Vagina (tissue), 2 donors: ENCODE results near the gene SLAMF7. TPM values are rescaled to one million over a fixed set of nuclear protein-coding genes. Genes with fewer than 3 reads are reported as not detected.

Experiments
- DNase-seq, 2 donors: peaks; one replicate each; pipeline ENCODE4 v3.0.0-alpha.2; 2017; ENCODE audit errors: extremely low spot score in 2 of 2
- H3K27ac ChIP-seq: fragments of 200-600 bp; sonication (generic); one replicate; pipeline ENCODE4 v1.5.1; 2019
- H3K27me3 ChIP-seq: fragments of 200-600 bp; sonication (generic); one replicate; pipeline ENCODE4 v1.5.1; 2019
- H3K36me3 ChIP-seq, 2 donors: fragments of 200-600 bp; sonication (generic); one replicate each; pipeline ENCODE4 v1.5.1; 2017 to 2019
- H3K4me1 ChIP-seq: fragments of 200-600 bp; sonication (generic); one replicate; pipeline ENCODE4 v1.5.1; 2019
- H3K4me3 ChIP-seq, 2 donors: fragments of 200-600 bp; sonication (generic); 1 replicate in 1 of 2; 2 replicates in 1 of 2; pipeline ENCODE4 v1.5.1; 2016 to 2019
- H3K9me3 ChIP-seq: fragments of 200-600 bp; sonication (generic); one replicate; pipeline ENCODE4 v1.5.1; 2019
- POLR2A ChIP-seq, 2 donors: fragments of 450-650 bp; IDR thresholded peaks; one replicate each; pipeline ENCODE4 v1.6.1; 2017; ENCODE audit warnings: antibody characterized with exemption in 2 of 2, mild to moderate bottlenecking in 2 of 2, moderate library complexity in 2 of 2
- POLR2AphosphoS5 ChIP-seq, 2 donors: sonication (generic); formaldehyde crosslinking; IDR thresholded peaks; one replicate each; pipeline ENCODE4 v1.9.0; 2017; ENCODE audit warnings: antibody characterized with exemption in 2 of 2, mild to moderate bottlenecking in 2 of 2, low read depth in 1 of 2; ENCODE audit not compliant: insufficient read depth in 1 of 2
- intact Hi-C: fragments of 100-400 bp; cut with DNase I; formaldehyde crosslinking; loops from one replicate; pipeline ENCODE4 v1.15.1; 2023
- total RNA-seq: library from RNA; depleted of rRNA; stranded (reverse); fragments of >200 nt; gene quantifications from one replicate; pipeline ENCODE4 v1.2.3, GENCODE V29; 2016
- TF ChIP-seq, protein P1 (sequence below), 3 experiments: fragments of 450-650 bp in 2 of 3; fragments of 200-600 bp in 1 of 3; sonication (generic) in 1 of 3; IDR thresholded peaks; one replicate each; pipeline ENCODE4 v1.5.1; 2017 to 2019; ENCODE audit warnings: antibody characterized with exemption in 3 of 3, mild to moderate bottlenecking in 2 of 3, moderate library complexity in 2 of 3

The SLAMF7 gene
- total RNA-seq, 1 donor from 2014 or later = 2.2 TPM

DNA sequence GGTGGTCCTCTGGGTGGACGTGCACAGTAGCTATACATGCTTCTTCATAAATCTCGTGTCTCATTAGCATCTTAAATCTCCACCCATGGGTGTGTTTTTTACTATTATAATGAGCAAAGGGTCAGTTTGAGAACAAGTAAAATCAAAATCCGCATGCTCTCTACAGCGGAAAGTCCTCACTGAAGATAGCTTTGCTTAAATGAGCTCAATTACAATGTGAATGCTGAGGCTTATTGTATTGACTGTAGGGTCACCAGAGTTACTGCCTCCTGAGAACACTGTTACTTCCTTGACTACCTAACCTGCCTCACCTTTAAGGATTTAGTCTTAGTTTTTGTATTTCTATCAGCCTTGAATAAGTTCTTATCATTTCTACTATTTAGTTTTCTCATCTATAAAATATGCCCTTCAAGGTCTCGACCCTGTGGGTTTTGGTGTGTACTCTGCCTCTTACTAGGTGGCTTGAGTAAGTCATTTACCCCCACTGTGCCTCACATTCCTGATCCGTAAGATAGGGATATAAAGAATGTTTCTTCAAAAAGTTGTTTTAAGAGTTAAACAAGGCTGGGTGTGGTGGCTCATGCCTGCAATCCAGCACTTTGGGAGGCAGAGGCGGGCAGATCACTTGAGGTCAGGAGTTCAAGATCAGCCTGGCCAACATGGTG lies 7.9 kb downstream of the SLAMF7 start:
- intact Hi-C loops = no loop called here

DNA sequence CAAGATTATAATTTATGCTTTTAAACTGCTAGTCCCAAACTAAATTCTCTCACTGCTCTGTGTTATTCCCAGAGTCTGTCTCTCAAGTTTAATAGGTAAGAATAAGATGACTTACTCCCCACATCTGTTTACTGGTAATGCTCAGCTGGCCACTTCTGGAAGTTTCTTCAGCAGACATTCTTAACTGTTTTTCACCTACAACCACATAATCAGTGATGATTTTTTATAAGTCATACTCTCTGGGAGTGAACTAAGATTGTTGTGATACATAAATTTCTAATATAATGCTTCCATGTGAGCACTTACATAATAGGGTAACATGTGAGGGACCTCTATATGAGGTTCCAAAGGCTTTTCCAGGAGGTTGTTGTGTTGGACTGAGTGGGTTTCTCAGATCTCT lies 8.7 kb downstream of the SLAMF7 start:
- Histone ChIP-seq H3K4me1 (no peaks in the 10 kb centered on the region), H3K4me3 (no peak overlapping the region), H3K9me3 (no peaks in the 10 kb centered on the region), H3K27me3 (no peaks in the 10 kb centered on the region), H3K36me3 (no peaks in the 10 kb centered on the region), H3K27ac (no peak overlapping the region)
- DNase-seq = no peak
- intact Hi-C loops = no loop called here
- TF ChIP-seq, protein P1, sequence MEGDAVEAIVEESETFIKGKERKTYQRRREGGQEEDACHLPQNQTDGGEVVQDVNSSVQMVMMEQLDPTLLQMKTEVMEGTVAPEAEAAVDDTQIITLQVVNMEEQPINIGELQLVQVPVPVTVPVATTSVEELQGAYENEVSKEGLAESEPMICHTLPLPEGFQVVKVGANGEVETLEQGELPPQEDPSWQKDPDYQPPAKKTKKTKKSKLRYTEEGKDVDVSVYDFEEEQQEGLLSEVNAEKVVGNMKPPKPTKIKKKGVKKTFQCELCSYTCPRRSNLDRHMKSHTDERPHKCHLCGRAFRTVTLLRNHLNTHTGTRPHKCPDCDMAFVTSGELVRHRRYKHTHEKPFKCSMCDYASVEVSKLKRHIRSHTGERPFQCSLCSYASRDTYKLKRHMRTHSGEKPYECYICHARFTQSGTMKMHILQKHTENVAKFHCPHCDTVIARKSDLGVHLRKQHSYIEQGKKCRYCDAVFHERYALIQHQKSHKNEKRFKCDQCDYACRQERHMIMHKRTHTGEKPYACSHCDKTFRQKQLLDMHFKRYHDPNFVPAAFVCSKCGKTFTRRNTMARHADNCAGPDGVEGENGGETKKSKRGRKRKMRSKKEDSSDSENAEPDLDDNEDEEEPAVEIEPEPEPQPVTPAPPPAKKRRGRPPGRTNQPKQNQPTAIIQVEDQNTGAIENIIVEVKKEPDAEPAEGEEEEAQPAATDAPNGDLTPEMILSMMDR (IDR thresholded peaks at IDR 0.05) = no peak
- TF ChIP-seq POLR2AphosphoS5 (IDR thresholded peaks at IDR 0.05; ENCODE audit: insufficient read depth in 1 of 2, low read depth in 1 of 2) (no peak), POLR2A (IDR thresholded peaks at IDR 0.05) (no peak)

More for the DNA sequence above, 7.9 kb downstream of the SLAMF7 start:
- Histone ChIP-seq H3K27ac (no peak overlapping the region), H3K4me1 (no peaks in the 10 kb centered on the region), H3K27me3 (no peaks in the 10 kb centered on the region), H3K9me3 (no peaks in the 10 kb centered on the region), H3K4me3 (no peak overlapping the region), H3K36me3 (no peaks in the 10 kb centered on the region)
- DNase-seq = no peak
- TF ChIP-seq POLR2AphosphoS5 (IDR thresholded peaks at IDR 0.05; ENCODE audit: insufficient read depth in 1 of 2, low read depth in 1 of 2) (no peak), POLR2A (IDR thresholded peaks at IDR 0.05) (no peak)
- TF ChIP-seq, protein P1 (IDR thresholded peaks at IDR 0.05) = no peak

DNA sequence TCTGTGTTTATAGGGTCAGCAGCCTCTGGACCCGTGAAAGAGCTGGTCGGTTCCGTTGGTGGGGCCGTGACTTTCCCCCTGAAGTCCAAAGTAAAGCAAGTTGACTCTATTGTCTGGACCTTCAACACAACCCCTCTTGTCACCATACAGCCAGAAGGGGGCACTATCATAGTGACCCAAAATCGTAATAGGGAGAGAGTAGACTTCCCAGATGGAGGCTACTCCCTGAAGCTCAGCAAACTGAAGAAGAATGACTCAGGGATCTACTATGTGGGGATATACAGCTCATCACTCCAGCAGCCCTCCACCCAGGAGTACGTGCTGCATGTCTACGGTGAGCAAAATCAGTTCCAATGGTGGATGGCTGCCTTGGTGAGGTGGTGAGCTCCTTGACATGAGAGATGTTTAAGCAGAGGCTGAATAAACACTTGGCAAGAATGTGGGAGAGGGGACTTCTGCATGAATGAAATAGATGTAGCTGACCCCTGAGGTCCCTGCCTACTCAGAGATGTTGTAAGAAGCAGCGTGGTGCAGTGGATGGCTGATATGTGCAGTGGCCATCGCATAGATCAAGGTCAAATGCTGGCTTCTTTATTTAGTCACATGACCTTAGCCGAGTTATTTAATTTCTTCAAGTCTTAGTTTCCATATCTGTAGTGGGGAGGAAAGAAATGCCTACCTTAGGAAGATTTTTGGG lies 9.3 kb downstream of the SLAMF7 start:
- TF ChIP-seq, protein P1 (IDR thresholded peaks at IDR 0.05) = no peak
- TF ChIP-seq POLR2AphosphoS5 (IDR thresholded peaks at IDR 0.05; ENCODE audit: insufficient read depth in 1 of 2, low read depth in 1 of 2) (no peak), POLR2A (IDR thresholded peaks at IDR 0.05) (no peak)
- no peaks in the 10 kb centered on the region for H3K36me3 ChIP-seq
- intact Hi-C loops = no loop called here
- H3K4me3 ChIP-seq = no peak overlapping the region
- no peaks in the 10 kb centered on the region for H3K4me1 ChIP-seq
- H3K9me3 ChIP-seq = no peaks in the 10 kb centered on the region
- no peaks in the 10 kb centered on the region for H3K27me3 ChIP-seq
- H3K27ac ChIP-seq = no peak overlapping the region
- no peak for DNase-seq

DNA sequence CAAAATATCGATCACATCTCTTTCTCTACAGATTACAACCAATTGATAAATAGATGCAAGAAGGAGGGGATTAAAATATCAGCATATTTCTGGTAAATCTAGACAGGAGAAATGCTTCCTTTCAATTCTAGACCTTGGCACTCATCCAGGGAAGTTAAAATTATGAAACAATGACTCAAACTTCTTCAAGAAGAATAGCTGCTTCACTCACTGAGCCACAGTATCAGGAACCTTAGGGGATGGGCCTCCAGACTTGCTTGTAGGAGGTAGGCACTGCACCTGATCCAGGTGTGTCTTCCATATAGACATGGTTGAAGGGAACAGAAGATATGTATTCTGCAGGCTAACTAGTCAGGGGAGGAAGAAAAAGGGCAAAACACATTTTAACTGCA lies 9.8 kb downstream of the SLAMF7 start:
- Histone ChIP-seq H3K27me3 (no peaks in the 10 kb centered on the region), H3K9me3 (no peaks in the 10 kb centered on the region), H3K27ac (no peak overlapping the region), H3K4me1 (no peaks in the 10 kb centered on the region), H3K36me3 (no peaks in the 10 kb centered on the region), H3K4me3 (no peak overlapping the region)
- TF ChIP-seq POLR2AphosphoS5 (IDR thresholded peaks at IDR 0.05; ENCODE audit: insufficient read depth in 1 of 2, low read depth in 1 of 2) = no peak
- no peak for TF ChIP-seq POLR2A (IDR thresholded peaks at IDR 0.05)
- TF ChIP-seq, protein P1 (IDR thresholded peaks at IDR 0.05) = no peak
- intact Hi-C loops = no loop called here
- no peak for DNase-seq

DNA sequence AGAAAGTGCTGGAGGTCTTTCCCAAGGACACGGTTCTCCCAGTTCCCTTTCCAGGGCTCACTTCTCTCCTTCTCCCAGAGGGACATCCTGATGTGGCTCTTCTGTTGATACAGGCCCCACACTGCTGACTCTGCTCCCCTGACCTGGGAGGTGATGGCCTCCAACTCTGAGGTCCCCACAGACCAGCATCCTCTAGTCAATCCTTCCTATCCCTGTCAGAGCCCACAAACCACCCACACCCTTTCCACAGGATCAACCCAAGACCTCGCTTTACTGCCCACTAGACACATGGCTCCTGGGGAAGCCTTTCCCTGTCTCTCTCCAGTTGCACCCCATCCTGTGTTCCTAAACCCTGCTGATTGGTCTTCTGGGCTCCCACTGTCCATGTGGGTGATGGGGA lies 11.6 kb downstream of the SLAMF7 start:
- Histone ChIP-seq H3K4me3 (no peak overlapping the region), H3K27ac (no peak overlapping the region), H3K27me3 (no peaks in the 10 kb centered on the region), H3K36me3 (no peaks in the 10 kb centered on the region), H3K9me3 (no peaks in the 10 kb centered on the region), H3K4me1 (no peaks in the 10 kb centered on the region)
- TF ChIP-seq POLR2A (IDR thresholded peaks at IDR 0.05) = no peak
- no peak for TF ChIP-seq POLR2AphosphoS5 (IDR thresholded peaks at IDR 0.05; ENCODE audit: insufficient read depth in 1 of 2, low read depth in 1 of 2)
- TF ChIP-seq, protein P1 (IDR thresholded peaks at IDR 0.05) = no peak
- no peak for DNase-seq
- intact Hi-C loops = no loop called here
